HG02588 (cell line): ENCODE results near the gene MZT1.
"Not testable (repeated sequence)": the region's sequence is repeated elsewhere in the genome, so short reads cannot be mapped to it uniquely, and the experiment has no call there.

ENCODE experiments used
- ATAC-seq: cut with Tn5 transposase; IDR thresholded peaks from one replicate; pipeline ENCODE4 v1.9.1; 2021; ENCODE audit warnings: mild to moderate bottlenecking, moderate library complexity; ENCODE audit not compliant: unreplicated experiment

Gene MZT1

GRCh38 chr13:72727417-72728289, at the start of gene MZT1, which contains the start of gene BORA:
Gene MZT1, minus strand, starts transcription at chr13:72727629. Its CDS starts 27 bp downstream, at chr13:72727602.
Gene BORA, plus strand, starts transcription at chr13:72727923. Its CDS starts 1,018 bp downstream, at chr13:72728941.
- ATAC-seq: peak; percentile 95

- ATAC-seq: no peak
Measured at GRCh38 chr13:72774019-72774418, 46.6 kb upstream of the MZT1 start.

GRCh38 chr13:72763411-72763810, 36.0 kb upstream of the MZT1 start:
- ATAC-seq: no peak

GRCh38 chr13:72760189-72760588, 32.8 kb upstream of the MZT1 start:
- no peak for ATAC-seq

GRCh38 chr13:72757792-72758535, 30.5 kb upstream of the MZT1 start:
- no peak for ATAC-seq

- ATAC-seq: no peak
Measured at GRCh38 chr13:72754111-72754510, 26.7 kb upstream of the MZT1 start.

- ATAC-seq: no peak
Measured at GRCh38 chr13:72751220-72751619, 23.8 kb upstream of the MZT1 start.

GRCh38 chr13:72745260-72745659, 17.8 kb upstream of the MZT1 start:
- peak; percentile 51 for ATAC-seq

GRCh38 chr13:72740015-72740414, 12.6 kb upstream of the MZT1 start:
- no peak for ATAC-seq

- ATAC-seq: no peak
Measured at GRCh38 chr13:72737033-72737432, 9.6 kb upstream of the MZT1 start.

- ATAC-seq: no peak
Measured at GRCh38 chr13:72728290-72728605, 819 bp upstream of the MZT1 start.

- peak; percentile 24 for ATAC-seq
Measured at GRCh38 chr13:72726726-72727416, 558 bp downstream of the MZT1 start.

- not testable (repeated sequence) for ATAC-seq
Measured at GRCh38 chr13:72726185-72726584, 1.2 kb downstream of the MZT1 start.

- no peak for ATAC-seq
Measured at GRCh38 chr13:72716776-72717175, 10.7 kb downstream of the MZT1 start.

GRCh38 chr13:72700509-72700908, 26.9 kb downstream of the MZT1 start:
- ATAC-seq: no peak

- no peak for ATAC-seq
Measured at GRCh38 chr13:72698164-72698563, 29.3 kb downstream of the MZT1 start.

- ATAC-seq: no peak
Measured at GRCh38 chr13:72696579-72696978, 30.9 kb downstream of the MZT1 start.

GRCh38 chr13:72694314-72694713, 33.1 kb downstream of the MZT1 start:
- ATAC-seq: no peak

- no peak for ATAC-seq
Measured at GRCh38 chr13:72693832-72694231, 33.6 kb downstream of the MZT1 start.

GRCh38 chr13:72692884-72693514, 34.4 kb downstream of the MZT1 start:
- no peak for ATAC-seq

- no peak for ATAC-seq
Measured at GRCh38 chr13:72689181-72689696, 38.2 kb downstream of the MZT1 start.
